ENCODE results near the gene VOPP1.
A peak's percentile ranks its signal among the peaks of the same experiment; 100 is the strongest.

The VOPP1 gene

DNA sequence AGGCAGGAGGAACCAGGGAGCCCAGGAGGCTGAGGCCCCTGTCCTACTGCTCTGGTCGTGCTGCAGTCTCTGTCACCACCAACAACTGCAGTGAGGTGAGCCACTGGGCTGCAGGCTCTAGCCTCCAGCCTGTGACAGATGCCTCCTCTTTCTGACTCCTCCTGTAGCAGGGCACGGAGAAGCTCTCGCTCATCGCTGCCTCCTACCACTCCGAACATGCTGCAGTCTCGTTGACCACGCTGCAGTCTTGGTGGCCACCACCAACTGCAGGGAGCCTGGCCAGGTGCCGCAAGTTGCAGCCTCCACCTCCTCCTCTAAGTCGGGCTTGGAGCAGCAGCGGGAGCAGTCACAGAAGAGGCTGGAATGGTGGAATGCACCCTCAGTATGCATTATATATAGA lies 22.1 kb upstream of the VOPP1 start:
- H3K4me3 ChIP-seq (ENCODE audit: low read depth, low read length), result no peak overlapping the region
- TF ChIP-seq, protein P1, sequence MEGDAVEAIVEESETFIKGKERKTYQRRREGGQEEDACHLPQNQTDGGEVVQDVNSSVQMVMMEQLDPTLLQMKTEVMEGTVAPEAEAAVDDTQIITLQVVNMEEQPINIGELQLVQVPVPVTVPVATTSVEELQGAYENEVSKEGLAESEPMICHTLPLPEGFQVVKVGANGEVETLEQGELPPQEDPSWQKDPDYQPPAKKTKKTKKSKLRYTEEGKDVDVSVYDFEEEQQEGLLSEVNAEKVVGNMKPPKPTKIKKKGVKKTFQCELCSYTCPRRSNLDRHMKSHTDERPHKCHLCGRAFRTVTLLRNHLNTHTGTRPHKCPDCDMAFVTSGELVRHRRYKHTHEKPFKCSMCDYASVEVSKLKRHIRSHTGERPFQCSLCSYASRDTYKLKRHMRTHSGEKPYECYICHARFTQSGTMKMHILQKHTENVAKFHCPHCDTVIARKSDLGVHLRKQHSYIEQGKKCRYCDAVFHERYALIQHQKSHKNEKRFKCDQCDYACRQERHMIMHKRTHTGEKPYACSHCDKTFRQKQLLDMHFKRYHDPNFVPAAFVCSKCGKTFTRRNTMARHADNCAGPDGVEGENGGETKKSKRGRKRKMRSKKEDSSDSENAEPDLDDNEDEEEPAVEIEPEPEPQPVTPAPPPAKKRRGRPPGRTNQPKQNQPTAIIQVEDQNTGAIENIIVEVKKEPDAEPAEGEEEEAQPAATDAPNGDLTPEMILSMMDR (IDR thresholded peaks at IDR 0.05; ENCODE audit: low read depth, low read length), result no peak

DNA sequence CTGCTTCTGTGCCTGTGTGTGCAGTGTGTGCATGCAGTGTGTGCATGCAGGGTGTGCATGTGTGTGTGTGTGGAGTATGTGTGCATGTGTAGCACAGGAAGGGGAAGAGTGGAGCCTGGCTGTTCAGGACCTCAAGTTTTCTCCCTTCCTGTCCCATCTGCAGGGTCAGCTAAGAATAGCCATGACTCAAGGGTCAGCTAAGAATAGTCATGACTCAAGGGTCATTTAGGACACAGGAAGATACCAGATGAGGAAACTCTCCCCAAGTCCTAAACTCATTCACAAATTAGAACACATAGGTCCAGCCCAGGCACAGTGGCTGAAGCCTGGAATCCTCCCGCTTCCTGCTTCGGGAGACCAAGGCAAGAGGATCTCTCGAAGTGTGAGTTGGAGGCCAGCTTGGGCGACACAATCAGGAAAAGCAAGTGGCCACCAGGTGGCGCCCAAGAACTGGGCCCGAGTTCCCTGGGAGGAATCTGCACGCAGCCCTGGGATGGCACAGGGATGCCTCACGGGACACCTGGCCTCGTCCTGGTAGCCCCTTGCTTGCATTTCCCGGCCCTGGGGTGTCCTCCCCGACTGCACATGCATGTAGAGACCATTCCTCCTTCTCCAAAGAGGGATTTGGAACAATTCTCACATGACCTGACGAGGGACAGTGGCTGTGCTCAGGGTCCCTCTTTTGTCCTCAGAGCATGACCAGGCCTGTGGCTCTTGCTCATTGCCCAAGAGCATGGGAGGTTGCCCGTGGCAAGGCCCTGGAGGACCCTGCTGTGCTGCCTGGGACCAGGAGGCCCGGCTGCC lies 21.4 kb upstream of the VOPP1 start:
- TF ChIP-seq, protein P1 (IDR thresholded peaks at IDR 0.05; ENCODE audit: low read depth, low read length), result peak; percentile 76
- no peak overlapping the region for H3K4me3 ChIP-seq (ENCODE audit: low read depth, low read length)

DNA sequence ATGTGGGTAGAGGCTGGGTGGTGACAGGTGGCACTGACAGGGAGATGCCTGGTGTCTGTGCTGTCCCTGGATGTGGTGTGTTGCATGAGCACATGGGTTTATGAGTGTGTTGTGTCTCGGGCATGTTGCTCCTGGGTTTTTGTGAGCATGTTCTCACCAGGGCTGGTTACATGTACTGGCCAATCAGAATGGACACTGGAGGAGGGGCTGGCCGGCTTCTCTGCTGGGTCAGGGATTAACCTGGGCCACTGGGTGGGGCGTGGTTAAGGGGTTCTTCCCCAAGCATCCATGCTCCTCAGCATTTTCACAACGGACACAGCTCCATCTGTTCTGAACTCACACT lies 20.8 kb upstream of the VOPP1 start:
- TF ChIP-seq, protein P1 (IDR thresholded peaks at IDR 0.05; ENCODE audit: low read depth, low read length), result no peak
- no peak overlapping the region for H3K4me3 ChIP-seq (ENCODE audit: low read depth, low read length)

DNA sequence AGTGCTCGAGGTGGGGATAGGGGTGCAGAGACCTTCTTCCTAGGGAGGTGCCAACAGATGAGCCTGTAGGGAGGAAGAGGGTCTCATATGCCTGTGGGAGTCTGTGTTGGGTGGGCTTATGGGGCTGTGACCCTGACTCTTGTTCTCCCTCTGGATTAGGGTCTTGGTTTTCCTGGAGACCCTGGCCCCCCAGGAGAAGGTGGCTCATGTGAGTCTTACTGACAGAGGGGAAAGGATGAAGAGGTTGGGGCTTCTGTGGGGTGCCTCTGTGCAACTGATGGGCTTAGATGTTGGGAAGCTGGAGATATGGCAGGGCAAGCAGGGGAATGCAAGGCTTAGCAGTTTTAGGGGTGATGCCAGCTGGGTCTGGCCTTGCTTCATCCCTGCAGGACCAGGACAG lies 20.2 kb upstream of the VOPP1 start:
- TF ChIP-seq, protein P1 (IDR thresholded peaks at IDR 0.05; ENCODE audit: low read depth, low read length), result no peak

DNA sequence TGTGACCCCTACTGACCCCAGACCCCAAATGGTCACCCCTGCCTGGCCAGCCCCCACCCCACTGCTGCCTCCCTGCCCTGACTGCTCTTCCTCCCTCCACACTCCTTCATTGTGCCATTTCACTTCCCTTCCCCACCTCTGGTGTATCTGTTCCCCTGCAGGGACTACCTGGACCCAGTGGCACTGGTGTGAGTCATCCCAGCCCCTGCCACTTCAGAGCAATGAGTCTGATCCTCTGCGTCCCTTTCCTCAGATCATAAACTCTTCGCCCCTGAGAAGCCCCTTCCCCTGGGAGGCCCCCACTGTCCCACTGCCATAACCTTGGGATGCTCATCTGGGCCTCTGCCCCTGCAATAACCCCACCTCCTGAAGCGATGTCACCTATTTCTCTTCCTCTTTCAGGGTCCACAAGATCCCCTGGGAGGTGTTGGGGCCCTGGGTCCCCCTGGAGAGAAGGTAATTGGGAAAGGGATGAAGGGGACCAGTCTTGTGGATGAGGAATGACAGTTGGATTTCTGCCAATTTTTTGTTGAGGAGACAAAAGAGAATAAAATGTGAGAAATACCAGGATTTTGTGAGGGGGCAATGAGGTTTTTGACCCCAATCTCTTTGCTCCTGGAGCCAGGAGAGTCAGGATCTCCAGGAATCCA lies 19.1 kb upstream of the VOPP1 start:
- TF ChIP-seq, protein P1 (IDR thresholded peaks at IDR 0.05; ENCODE audit: low read depth, low read length), result no peak
- H3K4me3 ChIP-seq (ENCODE audit: low read depth, low read length), result no peak overlapping the region

More for the DNA sequence above, 20.2 kb upstream of the VOPP1 start:
- no peak overlapping the region for H3K4me3 ChIP-seq (ENCODE audit: low read depth, low read length)

DNA sequence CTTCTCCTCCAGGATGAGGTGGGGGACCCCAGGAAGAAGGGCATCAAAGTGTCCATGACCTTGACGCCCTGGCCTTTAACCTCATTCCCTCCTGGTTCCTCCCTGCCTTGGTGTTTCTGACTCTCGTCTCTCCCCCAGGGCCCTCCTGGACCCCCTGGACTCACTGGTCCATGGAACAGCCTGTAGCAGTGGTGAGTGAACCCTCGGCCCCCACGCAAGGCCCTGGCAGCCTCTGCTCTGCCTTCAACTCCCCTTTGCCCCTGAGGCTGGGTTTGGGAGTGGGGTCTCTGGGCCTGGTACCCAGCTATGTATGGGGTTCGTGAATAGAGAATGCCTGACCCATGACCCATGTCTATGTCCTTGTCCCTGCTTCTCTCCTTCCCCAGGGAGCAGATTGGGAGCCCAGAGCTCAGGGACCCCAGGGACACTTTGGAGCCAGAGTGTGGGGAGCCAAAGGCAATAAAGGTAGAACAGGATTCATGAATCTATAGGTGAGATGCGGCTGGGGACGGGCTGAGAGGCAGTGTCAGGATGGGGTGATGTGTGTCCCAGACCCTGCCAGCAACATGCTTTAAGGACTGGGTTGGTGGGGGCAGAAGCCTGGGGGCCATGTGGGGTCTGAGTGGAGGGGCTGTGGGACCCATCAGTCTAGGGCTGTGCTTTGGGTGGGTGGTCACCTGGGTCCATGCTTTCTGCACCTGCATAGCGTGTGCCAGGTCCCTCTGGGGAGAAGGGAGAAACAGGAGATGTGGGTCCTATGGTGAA lies 18.4 kb upstream of the VOPP1 start:
- H3K4me3 ChIP-seq (ENCODE audit: low read depth, low read length), result no peak overlapping the region
- TF ChIP-seq, protein P1 (IDR thresholded peaks at IDR 0.05; ENCODE audit: low read depth, low read length), result no peak

DNA sequence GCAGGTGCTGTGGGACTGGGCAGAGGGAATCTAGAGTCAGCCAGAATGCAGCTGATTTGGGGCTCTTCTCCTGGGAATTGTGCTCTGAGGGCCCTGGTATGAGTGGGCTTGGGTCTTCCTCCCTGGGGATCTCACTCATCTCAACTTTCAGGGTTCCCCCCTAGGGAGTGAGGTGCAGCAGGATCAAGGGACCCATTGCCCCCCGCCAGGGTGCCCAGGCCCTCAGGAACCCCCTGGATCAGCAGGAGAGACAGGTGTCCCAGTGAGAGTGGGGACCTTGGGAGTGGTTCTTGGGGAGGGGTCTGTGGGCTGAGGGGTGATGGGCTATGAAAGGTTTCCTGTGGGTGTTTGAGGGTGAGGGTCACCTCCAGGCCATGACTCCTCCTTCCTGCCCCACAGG lies 17.6 kb upstream of the VOPP1 start:
- H3K4me3 ChIP-seq (ENCODE audit: low read depth, low read length), result no peak overlapping the region
- TF ChIP-seq, protein P1 (IDR thresholded peaks at IDR 0.05; ENCODE audit: low read depth, low read length), result no peak

Measured in WI38 (cell line).